DMS79 treated with DMSO at 0.1 percent for 48 hours (cell line): ENCODE measurements around the gene MDM2.
"Not testable (repeated sequence)": the region's sequence is repeated elsewhere in the genome, so short reads cannot be mapped to it uniquely, and the experiment has no call there.

ENCODE experiments used
- DNase-seq: peaks from one replicate; lab custom pipeline; 2025; lab: John Stamatoyannopoulos, UW

MDM2 gene

GRCh38 chr12:68786929-68787328 is 21.0 kb upstream of the MDM2 start:
- no peak for DNase-seq

- no peak for DNase-seq
These were observed 19.3 kb upstream of the MDM2 start for GRCh38 chr12:68788554-68789143.

DNA sequence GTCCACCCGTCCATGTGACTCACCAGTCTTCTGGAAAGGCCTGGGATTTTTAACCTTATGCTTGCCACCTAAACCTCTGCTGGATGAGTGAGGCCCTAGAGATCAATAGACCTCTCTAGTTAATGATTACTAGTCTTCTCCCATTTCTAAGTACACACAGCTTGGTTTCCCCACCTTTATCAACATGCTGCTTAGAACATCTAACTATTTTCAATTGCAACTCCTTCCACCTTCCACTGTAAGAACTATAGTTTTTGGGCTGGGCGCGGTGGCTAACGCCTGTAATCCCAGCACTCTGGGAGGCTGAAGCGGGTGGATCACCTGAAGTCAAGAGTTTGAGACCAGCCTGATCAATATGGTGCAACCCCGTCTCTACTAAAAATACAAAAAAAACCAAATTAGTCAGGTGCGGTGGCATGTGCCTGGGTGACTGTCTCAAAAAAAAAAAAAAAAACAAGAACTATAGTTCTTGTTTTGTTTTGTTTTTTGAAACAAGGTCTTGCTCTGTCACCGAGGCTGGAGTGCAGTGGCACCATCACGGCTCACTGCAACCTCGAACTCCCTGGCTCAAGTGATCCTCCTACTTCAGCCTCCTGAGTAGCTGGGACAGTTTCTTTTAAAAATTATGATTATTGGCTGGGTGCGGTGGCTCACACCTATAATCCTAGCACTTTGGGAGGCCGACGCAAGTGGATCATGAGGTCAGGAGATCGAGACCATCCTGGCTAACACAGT is 18.7 kb upstream of the MDM2 start:
- no peak for DNase-seq

DNA sequence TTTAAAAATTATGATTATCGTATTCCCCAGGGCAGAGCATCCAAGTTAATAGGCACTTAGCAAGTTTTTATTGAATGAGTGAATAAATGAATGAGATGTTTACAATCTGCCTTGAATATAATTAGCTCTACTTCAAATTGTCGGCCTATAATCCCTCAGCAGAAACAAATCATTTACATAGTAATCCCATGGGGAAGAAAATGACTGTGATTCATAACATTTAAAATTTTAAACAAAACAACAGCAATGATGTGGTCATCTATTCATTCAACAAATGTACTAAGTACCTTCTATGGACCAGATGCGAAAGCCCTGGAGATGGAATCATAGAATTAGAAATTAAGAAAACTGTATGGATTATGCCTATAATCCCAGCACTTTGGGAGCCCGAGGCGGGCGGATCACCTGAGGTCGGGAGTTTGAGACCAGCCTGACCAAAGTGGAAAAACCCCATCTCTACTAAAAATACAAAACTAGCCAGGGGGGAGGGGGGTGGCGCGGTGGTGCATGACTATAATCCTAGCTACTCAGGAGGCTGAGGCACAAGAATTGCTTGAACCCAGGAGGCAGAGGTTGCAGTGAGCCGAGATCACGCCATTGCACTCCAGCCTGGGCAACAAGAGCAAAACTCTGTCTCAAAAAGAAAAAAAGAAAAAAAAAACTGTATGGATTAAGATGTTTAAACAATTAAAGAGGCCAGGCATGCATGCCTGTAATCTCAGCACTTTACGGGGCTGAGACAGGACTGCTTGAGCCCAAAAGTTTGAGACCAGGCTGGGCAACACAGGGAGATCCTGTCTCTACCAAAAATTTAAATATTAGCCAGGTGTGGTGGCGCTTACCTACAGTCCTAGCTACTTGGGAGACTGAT is 17.7 kb upstream of the MDM2 start:
- DNase-seq: no peak

- DNase-seq: no peak
These were observed 17.1 kb upstream of the MDM2 start for GRCh38 chr12:68790952-68791234.

GRCh38 chr12:68791897-68792481 is 16.0 kb upstream of the MDM2 start:
- no peak for DNase-seq

DNA sequence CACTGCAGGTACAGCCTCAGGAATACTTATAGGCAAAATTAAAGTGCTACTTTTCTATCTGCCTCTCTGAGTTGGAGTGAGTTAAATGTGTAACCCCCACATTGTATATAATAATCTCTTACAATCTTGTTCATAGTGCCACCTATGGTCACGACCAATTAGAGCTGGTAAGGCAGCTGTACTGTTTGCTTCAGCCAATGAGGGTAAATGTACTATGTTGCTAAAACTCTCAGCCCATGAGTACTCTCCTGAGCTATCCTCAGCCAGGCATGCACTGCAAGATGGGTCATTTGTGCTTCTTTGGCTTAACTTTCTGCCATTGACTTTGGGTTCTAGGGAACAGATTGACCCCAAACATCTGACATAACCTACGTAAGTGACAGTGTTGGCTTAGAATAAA is 15.0 kb upstream of the MDM2 start:
- no peak for DNase-seq

DNA sequence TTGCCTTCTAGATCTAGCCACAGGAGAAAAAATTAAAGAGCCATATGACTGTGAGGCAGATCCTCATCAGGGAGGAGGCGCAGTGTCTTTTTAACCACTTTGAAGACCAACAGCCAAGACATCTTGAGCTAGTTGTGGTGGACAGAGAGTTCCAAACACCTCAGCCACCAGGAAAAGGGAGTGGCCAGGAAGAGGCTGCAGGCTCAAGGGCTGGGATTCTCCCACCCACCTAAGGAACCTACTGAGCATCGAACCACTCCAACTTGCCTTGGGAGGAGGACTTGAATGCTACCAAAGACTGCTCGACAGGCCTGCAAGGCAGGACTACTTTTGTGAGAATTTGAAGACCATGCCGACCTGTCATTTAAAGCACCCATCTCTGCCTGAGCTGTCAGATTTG is 14.5 kb upstream of the MDM2 start:
- DNase-seq: no peak

DNA sequence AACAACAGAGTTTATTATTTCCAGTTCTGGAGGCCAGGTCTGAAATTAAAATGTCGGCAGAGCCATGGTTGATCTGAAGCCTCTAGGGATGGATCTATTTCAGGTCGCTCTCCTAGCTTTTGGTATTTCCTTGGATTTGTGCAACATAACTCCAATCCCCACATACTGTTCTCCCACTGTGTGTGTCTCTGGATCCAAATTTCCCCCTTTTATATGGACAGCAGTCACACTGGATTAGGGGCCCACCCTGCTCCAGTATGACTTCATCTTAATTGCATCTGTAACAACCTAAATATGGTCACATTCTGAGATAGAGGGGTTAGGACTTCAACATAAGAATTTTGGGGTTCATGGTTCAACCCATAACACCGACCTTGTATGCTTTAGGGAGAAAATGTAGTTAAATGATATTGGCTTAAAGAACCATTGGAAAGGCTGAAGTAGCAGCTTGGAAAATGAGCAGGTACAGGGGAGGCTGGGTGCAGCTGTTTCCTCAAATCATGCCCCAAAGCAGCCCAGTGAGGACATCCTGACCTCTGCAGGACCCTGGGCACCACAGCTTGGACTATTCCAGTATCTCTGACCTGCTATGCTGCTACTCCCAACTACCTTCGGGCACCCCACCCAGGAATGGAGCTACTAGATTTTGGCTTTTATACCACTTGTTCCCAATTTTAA is 13.9 kb upstream of the MDM2 start:
- no peak for DNase-seq

DNA sequence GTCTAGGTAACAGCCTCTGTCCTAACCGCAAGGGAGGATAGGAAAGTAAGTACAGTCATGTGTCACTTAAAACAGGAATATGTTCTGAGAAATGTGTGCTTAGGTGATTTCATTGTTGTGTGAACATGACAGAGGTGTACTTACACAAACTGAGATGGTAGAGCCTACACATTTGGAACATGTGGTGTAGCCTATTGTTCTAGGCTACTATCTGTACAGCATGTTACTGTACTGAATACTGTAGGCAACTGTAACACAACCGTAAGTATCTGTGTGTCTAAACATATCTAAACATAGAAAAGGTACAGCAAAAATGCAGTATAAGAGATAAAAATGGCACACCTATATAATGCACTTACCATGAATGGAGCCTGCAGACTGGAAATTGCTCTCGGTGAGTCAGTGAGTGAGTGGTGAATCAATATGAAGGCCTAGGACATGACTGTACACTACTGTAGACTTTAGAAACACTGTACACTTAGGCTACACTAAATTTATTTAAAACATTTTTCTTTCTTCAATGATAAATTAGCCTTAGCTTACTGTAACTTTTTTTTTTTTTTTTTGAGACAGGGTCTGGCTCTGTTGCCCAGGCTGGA is 13.2 kb upstream of the MDM2 start:
- no peak for DNase-seq

- no peak for DNase-seq
These were observed 11.6 kb upstream of the MDM2 start for GRCh38 chr12:68796399-68796798.

DNA sequence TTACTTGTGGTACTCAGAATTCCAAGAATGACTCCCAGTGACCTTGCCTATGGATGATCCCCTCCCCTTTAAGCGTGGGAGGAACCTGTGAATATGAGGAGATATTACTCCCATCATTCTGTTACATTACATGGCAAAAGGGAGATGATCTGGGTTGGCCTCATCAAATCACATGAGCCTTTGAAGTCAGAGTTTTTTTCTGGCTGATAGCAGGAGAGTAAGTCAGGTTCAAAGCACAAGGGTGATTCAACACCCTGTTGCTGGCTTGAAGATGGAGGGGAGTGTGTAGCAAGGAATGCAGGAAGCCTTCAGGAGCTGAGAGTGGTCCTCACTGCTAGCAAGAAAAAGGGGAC is 9.1 kb upstream of the MDM2 start:
- DNase-seq: no peak

- DNase-seq: no peak
These were observed 7.7 kb upstream of the MDM2 start for GRCh38 chr12:68800294-68800693.

GRCh38 chr12:68801124-68801523 is 6.9 kb upstream of the MDM2 start:
- not testable (repeated sequence) for DNase-seq

DNA sequence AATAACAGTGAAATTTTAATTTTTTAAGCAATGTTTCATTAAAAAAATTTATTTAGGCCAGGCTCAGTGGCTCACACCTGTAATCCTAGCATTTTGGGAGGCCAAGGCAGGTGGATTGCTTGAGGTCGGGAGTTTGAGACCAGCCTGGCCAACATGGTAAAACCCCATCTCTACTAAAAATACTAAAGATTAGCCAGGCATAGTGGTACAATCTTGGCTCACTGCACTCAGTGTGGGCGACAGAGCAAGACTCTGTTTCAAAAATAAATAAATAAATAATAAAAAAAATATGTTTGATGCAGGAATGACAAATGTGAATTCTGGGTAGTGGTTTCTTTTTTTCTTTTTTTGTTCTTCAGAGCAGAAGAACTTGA is 5.6 kb upstream of the MDM2 start:
- DNase-seq: not testable (repeated sequence)

- DNase-seq: not testable (repeated sequence)
These were observed 4.9 kb upstream of the MDM2 start for GRCh38 chr12:68802911-68803651.

- no peak for DNase-seq
These were observed 3.9 kb upstream of the MDM2 start for GRCh38 chr12:68803948-68804656.

GRCh38 chr12:68804657-68805591 is 3.1 kb upstream of the MDM2 start:
- DNase-seq: no peak

- DNase-seq: no peak
These were observed 2.3 kb upstream of the MDM2 start for GRCh38 chr12:68805592-68806120.
